IMR-90 (cell line): ENCODE measurements around the gene MAGI3.

ENCODE experiments used
- CEBPB ChIP-seq: IDR thresholded peaks from 2 replicates; pipeline ENCODE4 v1.6.1; 2012; ENCODE audit warnings: low read depth, low read length, improper control_type of control experiment
- CTCF ChIP-seq: conservative IDR thresholded peaks from 2 replicates; pipeline ENCODE4 v1.5.1; 2012; ENCODE audit warnings: mild to moderate bottlenecking, low read depth, low read length, improper control_type of control experiment
- ELK1 ChIP-seq: fragments of 150-350 bp; IDR thresholded peaks from 2 replicates; pipeline ENCODE4 v1.6.1; 2016; ENCODE audit warnings: low read depth, mild to moderate bottlenecking, low read length, moderate library complexity, borderline replicate concordance
- FOS ChIP-seq: fragments of 150-350 bp; IDR thresholded peaks from 2 replicates; pipeline ENCODE4 v1.6.1; 2016; ENCODE audit warnings: low read depth, low read length
- MAFK ChIP-seq: IDR thresholded peaks from 2 replicates; pipeline ENCODE4 v1.6.1; 2012; ENCODE audit warnings: low read depth, low read length, improper control_type of control experiment
- MAZ ChIP-seq: IDR thresholded peaks from 2 replicates; pipeline ENCODE4 v1.6.1; 2012; ENCODE audit warnings: low read depth, mild to moderate bottlenecking, low read length, improper control_type of control experiment, moderate library complexity, borderline replicate concordance
- MXI1 ChIP-seq: IDR thresholded peaks from 2 replicates; pipeline ENCODE4 v1.6.1; 2012; ENCODE audit warnings: low read depth, mild to moderate bottlenecking, low read length, moderate library complexity, borderline replicate concordance
- POLR2A ChIP-seq: IDR thresholded peaks from 2 replicates; pipeline ENCODE4 v1.6.1; 2012; ENCODE audit warnings: mild to moderate bottlenecking, low read depth, low read length
- RAD21 ChIP-seq: IDR thresholded peaks from 2 replicates; pipeline ENCODE4 v1.6.1; 2012; ENCODE audit warnings: low read length, improper control_type of control experiment
- RCOR1 ChIP-seq: IDR thresholded peaks from 2 replicates; pipeline ENCODE4 v1.6.1; 2012; ENCODE audit warnings: mild to moderate bottlenecking, low read length, improper control_type of control experiment; ENCODE audit not compliant: insufficient replicate concordance
- RFX5 ChIP-seq: IDR thresholded peaks from 2 replicates; pipeline ENCODE4 v1.8.0; 2012; ENCODE audit warnings: low read depth, mild to moderate bottlenecking, low read length, moderate library complexity
- SMC3 ChIP-seq: fragments of 150-350 bp; IDR thresholded peaks from 2 replicates; pipeline ENCODE4 v1.6.1; 2016; ENCODE audit warnings: low read depth, mild to moderate bottlenecking, antibody characterized with exemption, low read length, moderate library complexity
- USF2 ChIP-seq: fragments of 150-350 bp; IDR thresholded peaks from 2 replicates; pipeline ENCODE4 v1.6.1; 2017; ENCODE audit warnings: mild to moderate bottlenecking, antibody characterized with exemption, low read length, low read depth

DNA sequence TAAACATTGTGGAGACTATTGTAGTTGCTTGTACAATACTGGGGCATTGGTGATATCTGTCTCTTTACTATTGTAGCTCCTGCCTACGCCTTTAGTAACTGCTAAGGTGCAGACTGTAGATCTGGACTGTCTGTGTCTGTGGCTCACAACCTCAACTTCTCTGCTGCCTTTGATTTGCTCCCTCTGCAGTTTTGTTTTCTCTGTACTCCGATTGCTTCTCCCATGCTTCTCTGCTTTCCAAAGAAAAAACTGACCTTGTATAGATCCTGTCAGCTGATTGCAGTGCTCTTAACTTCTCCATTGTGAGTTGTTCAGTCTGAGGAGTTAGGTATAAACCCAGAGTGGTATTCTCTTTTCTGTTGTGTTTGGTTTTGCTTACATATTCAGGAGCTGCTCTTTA, 15.3 kb downstream of the MAGI3 start:
- no peak for TF ChIP-seq CTCF
- TF ChIP-seq POLR2A, result no peak
- no peak for TF ChIP-seq RCOR1
- no peak for TF ChIP-seq ELK1
- TF ChIP-seq MAFK, result no peak
- no peak for TF ChIP-seq RAD21
- no peak for TF ChIP-seq SMC3
- TF ChIP-seq CEBPB, result no peak
- TF ChIP-seq MXI1, result no peak
- no peak for TF ChIP-seq MAZ
- no peak for TF ChIP-seq FOS
- TF ChIP-seq RFX5, result no peak
- TF ChIP-seq USF2, result no peak
